Measurements from ENCODE around the gene ACER2. TPM values are rescaled to one million over a fixed set of nuclear protein-coding genes. Genes with fewer than 3 reads are reported as not detected.

The ACER2 gene
- total and polyA plus RNA-seq, 8 donors = 0.23 to 54.3 (median 20.5) TPM; not detected in 1

DNA sequence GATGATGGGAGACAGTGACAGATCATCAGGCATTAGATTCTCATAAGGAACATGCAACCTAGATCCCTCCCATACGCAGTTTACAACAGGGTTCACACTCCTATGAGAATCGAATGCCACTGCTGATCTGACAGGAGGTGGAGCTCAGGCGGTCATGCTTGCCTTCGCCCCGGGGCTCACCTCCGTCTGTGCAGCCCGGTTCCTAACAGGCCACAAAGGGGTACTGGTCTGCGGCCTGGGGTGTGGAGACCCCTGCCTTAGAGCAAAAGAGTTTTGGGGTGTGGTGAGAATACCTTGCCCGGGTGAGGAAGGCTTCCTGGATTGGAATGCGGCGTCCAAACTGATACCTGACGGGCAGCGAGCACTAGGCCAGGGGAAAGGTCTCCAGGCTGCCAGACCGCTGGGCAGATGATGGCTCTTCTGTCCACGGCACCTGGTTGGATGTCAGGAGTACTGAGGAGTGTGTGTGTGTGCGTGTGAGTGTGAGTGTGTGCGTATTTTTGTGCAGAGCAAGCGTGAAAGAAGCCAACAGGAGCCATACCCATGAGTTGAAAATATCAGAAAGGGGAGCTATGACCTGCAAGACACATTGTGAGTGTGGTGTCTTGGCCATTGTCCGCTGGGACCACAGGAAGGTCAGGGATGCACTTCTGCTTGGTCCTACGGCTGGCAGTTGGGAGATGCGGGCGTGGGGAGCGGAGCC is 55.4 kb downstream of the ACER2 start:
- WGBS, 5 donors = 73 to 85% (median 74%) methylated on average over 20 to 23 of the region's 23 CpGs
- no peaks in the 10 kb centered on the region for H3K27me3 ChIP-seq
- TF ChIP-seq POLR2A (IDR thresholded peaks at IDR 0.05) (no peak), POLR2AphosphoS5 (IDR thresholded peaks at IDR 0.05) (no peak), EP300 (IDR thresholded peaks at IDR 0.05) (no peak)
- TF ChIP-seq, protein P1, sequence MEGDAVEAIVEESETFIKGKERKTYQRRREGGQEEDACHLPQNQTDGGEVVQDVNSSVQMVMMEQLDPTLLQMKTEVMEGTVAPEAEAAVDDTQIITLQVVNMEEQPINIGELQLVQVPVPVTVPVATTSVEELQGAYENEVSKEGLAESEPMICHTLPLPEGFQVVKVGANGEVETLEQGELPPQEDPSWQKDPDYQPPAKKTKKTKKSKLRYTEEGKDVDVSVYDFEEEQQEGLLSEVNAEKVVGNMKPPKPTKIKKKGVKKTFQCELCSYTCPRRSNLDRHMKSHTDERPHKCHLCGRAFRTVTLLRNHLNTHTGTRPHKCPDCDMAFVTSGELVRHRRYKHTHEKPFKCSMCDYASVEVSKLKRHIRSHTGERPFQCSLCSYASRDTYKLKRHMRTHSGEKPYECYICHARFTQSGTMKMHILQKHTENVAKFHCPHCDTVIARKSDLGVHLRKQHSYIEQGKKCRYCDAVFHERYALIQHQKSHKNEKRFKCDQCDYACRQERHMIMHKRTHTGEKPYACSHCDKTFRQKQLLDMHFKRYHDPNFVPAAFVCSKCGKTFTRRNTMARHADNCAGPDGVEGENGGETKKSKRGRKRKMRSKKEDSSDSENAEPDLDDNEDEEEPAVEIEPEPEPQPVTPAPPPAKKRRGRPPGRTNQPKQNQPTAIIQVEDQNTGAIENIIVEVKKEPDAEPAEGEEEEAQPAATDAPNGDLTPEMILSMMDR (IDR thresholded peaks at IDR 0.05) = no peak
- intact Hi-C loops (cut with DNase I; ENCODE audit: low total_unique reads) = no loop called here
- peaks cover 8 to 13% (median 11%) of the 10 kb centered on the region in 4 donors for H3K4me1 ChIP-seq
- H3K9me3 ChIP-seq = no peaks in the 10 kb centered on the region
- no peak for DNase-seq
- peak overlapping the region; percentile 52 to 64 (median 60) for H3K4me3 ChIP-seq
- H3K36me3 ChIP-seq = no peaks in the 10 kb centered on the region
- peak overlapping the region in 1 of 5 donors; percentile 70 for H3K27ac ChIP-seq

GRCh38 chr9:19464764-19465585 is 56.2 kb downstream of the ACER2 start:
- no peaks in the 10 kb centered on the region for H3K9me3 ChIP-seq
- intact Hi-C loops (cut with DNase I; ENCODE audit: low total_unique reads) = no loop called here
- H3K4me1 ChIP-seq = peaks cover 8 to 13% (median 11%) of the 10 kb centered on the region in 4 donors
- TF ChIP-seq, protein P1 (IDR thresholded peaks at IDR 0.05) = peak in 5 of 7 experiments; percentile 19 to 92 (median 83)
- no peak for TF ChIP-seq POLR2A (IDR thresholded peaks at IDR 0.05)
- peak overlapping the region; percentile 52 to 64 (median 60) for H3K4me3 ChIP-seq
- no peaks in the 10 kb centered on the region for H3K27me3 ChIP-seq
- WGBS, 5 donors = 12 to 41% (median 18%) methylated on average over 15 to 49 of the region's 49 CpGs
- H3K27ac ChIP-seq = peak overlapping the region in 1 of 5 donors; percentile 70
- DNase-seq = peak; percentile 78 to 91
- no peaks in the 10 kb centered on the region for H3K36me3 ChIP-seq

DNA sequence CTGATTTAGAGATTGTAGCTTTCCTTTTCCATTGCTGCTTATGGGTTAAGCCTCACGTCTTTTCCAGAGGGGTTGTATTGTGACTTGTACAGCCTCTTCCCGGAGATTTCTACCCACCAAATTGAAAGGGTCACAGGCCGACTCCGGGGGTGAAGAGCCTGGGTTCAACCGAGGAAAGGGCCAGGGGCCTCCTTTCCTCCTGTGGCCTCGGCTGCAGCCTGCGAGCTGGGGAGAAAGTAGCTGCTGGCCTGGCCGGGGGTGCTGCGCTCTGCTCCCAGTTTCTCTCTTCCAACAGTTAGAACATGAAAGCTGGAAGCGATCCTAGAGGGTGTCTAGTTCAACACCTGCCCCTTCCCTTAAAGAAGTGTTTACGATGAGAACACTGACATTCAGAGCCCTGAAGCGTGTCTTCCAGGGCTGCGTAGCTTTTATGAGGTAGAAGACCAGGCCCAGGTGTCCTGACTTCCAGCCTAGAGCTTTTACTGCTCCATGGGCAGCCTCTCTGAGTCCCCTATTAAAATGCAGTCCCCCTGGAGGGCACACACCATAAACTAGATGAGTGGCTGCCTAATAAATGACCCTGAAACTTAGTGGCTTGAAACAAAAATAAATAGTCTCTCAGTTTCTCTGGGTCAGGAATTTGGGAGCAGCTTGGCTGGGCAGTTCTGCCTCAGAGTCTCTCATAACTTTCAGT is 56.9 kb downstream of the ACER2 start:
- DNase-seq = no peak
- 91 to 96% (median 94%) methylated on average over 13 of the region's 13 CpGs for WGBS, 5 donors
- intact Hi-C loops (cut with DNase I; ENCODE audit: low total_unique reads) = no loop called here

More for the DNA sequence above, 56.9 kb downstream of the ACER2 start:
- TF ChIP-seq POLR2A (IDR thresholded peaks at IDR 0.05) (no peak), EP300 (IDR thresholded peaks at IDR 0.05) (no peak), POLR2AphosphoS5 (IDR thresholded peaks at IDR 0.05) (no peak)
- TF ChIP-seq, protein P1 (IDR thresholded peaks at IDR 0.05) = no peak
- no peaks in the 10 kb centered on the region for H3K27me3 ChIP-seq
- H3K4me1 ChIP-seq = peaks cover 8 to 13% (median 11%) of the 10 kb centered on the region in 4 donors
- no peak overlapping the region for H3K4me3 ChIP-seq
- H3K27ac ChIP-seq = no peak overlapping the region
- no peaks in the 10 kb centered on the region for H3K36me3 ChIP-seq
- H3K9me3 ChIP-seq = no peaks in the 10 kb centered on the region

Data from stomach (tissue), 9 donors.